ENCODE data around the gene OR13C4.

Gene OR13C4

DNA sequence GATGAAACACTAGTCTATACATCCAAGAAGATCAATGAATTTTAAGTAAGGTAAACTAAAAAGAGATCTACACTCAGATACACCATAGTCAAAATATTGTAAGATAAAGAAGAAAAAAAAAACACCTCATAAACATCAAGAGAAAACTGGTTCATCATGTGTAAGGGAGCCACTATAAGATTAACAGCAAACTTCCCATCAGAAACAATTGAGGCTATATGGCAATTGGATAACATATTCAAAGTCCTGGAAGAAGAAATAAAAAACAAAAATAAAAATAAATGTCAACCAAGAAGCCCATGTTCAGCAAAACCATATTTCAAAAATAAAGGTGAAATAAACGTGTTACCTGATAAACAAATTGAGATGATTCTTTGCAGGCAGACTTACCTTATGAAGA lies 45.6 kb upstream of the OR13C4 start:
- TF ChIP-seq, protein P1, sequence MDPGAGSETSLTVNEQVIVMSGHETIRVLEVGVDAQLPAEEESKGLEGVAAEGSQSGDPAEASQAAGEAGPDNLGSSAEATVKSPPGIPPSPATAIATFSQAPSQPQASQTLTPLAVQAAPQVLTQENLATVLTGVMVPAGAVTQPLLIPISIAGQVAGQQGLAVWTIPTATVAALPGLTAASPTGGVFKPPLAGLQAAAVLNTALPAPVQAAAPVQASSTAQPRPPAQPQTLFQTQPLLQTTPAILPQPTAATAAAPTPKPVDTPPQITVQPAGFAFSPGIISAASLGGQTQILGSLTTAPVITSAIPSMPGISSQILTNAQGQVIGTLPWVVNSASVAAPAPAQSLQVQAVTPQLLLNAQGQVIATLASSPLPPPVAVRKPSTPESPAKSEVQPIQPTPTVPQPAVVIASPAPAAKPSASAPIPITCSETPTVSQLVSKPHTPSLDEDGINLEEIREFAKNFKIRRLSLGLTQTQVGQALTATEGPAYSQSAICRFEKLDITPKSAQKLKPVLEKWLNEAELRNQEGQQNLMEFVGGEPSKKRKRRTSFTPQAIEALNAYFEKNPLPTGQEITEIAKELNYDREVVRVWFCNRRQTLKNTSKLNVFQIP (CRISPR knock-in tag; IDR thresholded peaks at IDR 0.05; ENCODE audit: borderline replicate concordance, low read depth): no peak
- TF ChIP-seq CSDC2 (CRISPR knock-in tag; IDR thresholded peaks at IDR 0.05) (no peak), ZNF8 (CRISPR knock-in tag; IDR thresholded peaks at IDR 0.05) (no peak)
- TF ChIP-seq, protein P2, sequence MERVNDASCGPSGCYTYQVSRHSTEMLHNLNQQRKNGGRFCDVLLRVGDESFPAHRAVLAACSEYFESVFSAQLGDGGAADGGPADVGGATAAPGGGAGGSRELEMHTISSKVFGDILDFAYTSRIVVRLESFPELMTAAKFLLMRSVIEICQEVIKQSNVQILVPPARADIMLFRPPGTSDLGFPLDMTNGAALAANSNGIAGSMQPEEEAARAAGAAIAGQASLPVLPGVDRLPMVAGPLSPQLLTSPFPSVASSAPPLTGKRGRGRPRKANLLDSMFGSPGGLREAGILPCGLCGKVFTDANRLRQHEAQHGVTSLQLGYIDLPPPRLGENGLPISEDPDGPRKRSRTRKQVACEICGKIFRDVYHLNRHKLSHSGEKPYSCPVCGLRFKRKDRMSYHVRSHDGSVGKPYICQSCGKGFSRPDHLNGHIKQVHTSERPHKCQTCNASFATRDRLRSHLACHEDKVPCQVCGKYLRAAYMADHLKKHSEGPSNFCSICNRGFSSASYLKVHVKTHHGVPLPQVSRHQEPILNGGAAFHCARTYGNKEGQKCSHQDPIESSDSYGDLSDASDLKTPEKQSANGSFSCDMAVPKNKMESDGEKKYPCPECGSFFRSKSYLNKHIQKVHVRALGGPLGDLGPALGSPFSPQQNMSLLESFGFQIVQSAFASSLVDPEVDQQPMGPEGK (CRISPR knock-in tag; IDR thresholded peaks at IDR 0.05; ENCODE audit: borderline replicate concordance): no peak

DNA sequence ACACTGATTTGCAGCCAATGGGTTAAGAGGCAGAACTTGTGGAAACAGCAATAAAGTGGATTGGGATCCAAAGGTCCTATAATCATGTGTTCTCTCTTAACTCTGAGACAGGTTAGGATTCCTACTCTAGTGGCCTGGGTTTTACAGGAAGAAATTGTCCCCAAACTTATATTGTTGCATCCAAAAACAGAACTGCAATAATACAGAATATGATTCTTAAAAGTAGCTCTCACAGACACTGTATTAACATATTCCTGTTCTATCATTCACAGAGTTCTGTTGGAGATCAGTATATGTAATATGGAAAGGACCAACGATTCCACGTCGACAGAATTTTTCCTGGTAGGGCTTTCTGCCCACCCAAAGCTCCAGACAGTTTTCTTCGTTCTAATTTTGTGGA lies 41.9 kb upstream of the OR13C4 start, which contains the start of gene OR13C8:
Gene OR13C8, plus strand, starts transcription at position 301 of the 400 bp plus-strand sequence. Its CDS starts 0 bp downstream, at position 301.
- TF ChIP-seq ZNF565 (CRISPR knock-in tag; conservative IDR thresholded peaks at IDR 0.05; ENCODE audit: low read depth) (no peak), BACH2 (CRISPR knock-in tag; IDR thresholded peaks at IDR 0.05; ENCODE audit: borderline replicate concordance) (no peak), ZFP3 (CRISPR knock-in tag; IDR thresholded peaks at IDR 0.05) (no peak), SNAI2 (CRISPR knock-in tag; IDR thresholded peaks at IDR 0.05) (no peak), ZFP30 (CRISPR knock-in tag; IDR thresholded peaks at IDR 0.05) (no peak), RARB (CRISPR knock-in tag; IDR thresholded peaks at IDR 0.05) (no peak), ISL1 (CRISPR knock-in tag; IDR thresholded peaks at IDR 0.05) (no peak), TOX (CRISPR knock-in tag; IDR thresholded peaks at IDR 0.05; ENCODE audit: borderline replicate concordance) (no peak), ZNF8 (CRISPR knock-in tag; IDR thresholded peaks at IDR 0.05) (no peak), GLIS3 (CRISPR knock-in tag; IDR thresholded peaks at IDR 0.05) (no peak), ZNF70 (CRISPR knock-in tag; IDR thresholded peaks at IDR 0.05) (no peak)
- TF ChIP-seq, protein P3, sequence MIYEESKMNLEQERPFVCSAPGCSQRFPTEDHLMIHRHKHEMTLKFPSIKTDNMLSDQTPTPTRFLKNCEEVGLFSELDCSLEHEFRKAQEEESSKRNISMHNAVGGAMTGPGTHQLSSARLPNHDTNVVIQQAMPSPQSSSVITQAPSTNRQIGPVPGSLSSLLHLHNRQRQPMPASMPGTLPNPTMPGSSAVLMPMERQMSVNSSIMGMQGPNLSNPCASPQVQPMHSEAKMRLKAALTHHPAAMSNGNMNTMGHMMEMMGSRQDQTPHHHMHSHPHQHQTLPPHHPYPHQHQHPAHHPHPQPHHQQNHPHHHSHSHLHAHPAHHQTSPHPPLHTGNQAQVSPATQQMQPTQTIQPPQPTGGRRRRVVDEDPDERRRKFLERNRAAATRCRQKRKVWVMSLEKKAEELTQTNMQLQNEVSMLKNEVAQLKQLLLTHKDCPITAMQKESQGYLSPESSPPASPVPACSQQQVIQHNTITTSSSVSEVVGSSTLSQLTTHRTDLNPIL (CRISPR knock-in tag; IDR thresholded peaks at IDR 0.05; ENCODE audit: low read depth): no peak
- TF ChIP-seq, protein P1 (CRISPR knock-in tag; IDR thresholded peaks at IDR 0.05; ENCODE audit: borderline replicate concordance, low read depth): no peak
- TF ChIP-seq, protein P4, sequence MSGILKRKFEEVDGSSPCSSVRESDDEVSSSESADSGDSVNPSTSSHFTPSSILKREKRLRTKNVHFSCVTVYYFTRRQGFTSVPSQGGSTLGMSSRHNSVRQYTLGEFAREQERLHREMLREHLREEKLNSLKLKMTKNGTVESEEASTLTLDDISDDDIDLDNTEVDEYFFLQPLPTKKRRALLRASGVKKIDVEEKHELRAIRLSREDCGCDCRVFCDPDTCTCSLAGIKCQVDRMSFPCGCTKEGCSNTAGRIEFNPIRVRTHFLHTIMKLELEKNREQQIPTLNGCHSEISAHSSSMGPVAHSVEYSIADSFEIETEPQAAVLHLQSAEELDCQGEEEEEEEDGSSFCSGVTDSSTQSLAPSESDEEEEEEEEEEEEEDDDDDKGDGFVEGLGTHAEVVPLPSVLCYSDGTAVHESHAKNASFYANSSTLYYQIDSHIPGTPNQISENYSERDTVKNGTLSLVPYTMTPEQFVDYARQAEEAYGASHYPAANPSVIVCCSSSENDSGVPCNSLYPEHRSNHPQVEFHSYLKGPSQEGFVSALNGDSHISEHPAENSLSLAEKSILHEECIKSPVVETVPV (CRISPR knock-in tag; IDR thresholded peaks at IDR 0.05): no peak
- no peak for ATAC-seq

More for the DNA sequence above, 45.6 kb upstream of the OR13C4 start:
- no peak for ATAC-seq

DNA sequence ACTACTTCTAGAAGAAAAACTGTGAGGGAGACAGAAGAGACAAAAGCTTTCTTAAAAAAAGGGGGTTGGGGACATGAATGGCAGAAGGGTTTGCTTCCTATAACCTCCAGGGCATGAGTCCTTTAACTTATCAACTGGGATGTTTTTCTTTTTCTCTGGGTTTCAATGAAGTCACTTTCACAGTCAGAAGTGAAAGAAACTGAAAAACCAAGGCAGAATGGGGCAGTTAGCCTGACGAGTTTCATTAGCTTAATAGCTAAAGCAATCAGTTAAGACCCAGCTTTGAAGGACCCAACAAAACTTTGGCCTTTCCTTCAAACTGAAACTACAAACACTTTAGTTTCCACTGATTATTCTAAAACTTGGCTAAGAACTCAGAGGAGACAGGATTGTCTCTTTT lies 37.3 kb upstream of the OR13C4 start:
- ATAC-seq: no peak
- TF ChIP-seq RARB (CRISPR knock-in tag; IDR thresholded peaks at IDR 0.05): no peak
- TF ChIP-seq, protein P1 (CRISPR knock-in tag; IDR thresholded peaks at IDR 0.05; ENCODE audit: borderline replicate concordance, low read depth): no peak
- no peak for TF ChIP-seq ISL1 (CRISPR knock-in tag; IDR thresholded peaks at IDR 0.05)
- no peak for TF ChIP-seq ZFP30 (CRISPR knock-in tag; IDR thresholded peaks at IDR 0.05)
- TF ChIP-seq OSR1 (CRISPR knock-in tag; IDR thresholded peaks at IDR 0.05): no peak
- TF ChIP-seq, protein P2 (CRISPR knock-in tag; IDR thresholded peaks at IDR 0.05; ENCODE audit: borderline replicate concordance): no peak
- no peak for TF ChIP-seq ZNF8 (CRISPR knock-in tag; IDR thresholded peaks at IDR 0.05)
- no peak for TF ChIP-seq ZNF565 (CRISPR knock-in tag; conservative IDR thresholded peaks at IDR 0.05; ENCODE audit: low read depth)
- no peak for TF ChIP-seq ZNF70 (CRISPR knock-in tag; IDR thresholded peaks at IDR 0.05)
- no peak for TF ChIP-seq ZFP3 (CRISPR knock-in tag; IDR thresholded peaks at IDR 0.05)
- TF ChIP-seq TCF4 (CRISPR knock-in tag; IDR thresholded peaks at IDR 0.05; ENCODE audit: borderline replicate concordance): no peak
- TF ChIP-seq, protein P5, sequence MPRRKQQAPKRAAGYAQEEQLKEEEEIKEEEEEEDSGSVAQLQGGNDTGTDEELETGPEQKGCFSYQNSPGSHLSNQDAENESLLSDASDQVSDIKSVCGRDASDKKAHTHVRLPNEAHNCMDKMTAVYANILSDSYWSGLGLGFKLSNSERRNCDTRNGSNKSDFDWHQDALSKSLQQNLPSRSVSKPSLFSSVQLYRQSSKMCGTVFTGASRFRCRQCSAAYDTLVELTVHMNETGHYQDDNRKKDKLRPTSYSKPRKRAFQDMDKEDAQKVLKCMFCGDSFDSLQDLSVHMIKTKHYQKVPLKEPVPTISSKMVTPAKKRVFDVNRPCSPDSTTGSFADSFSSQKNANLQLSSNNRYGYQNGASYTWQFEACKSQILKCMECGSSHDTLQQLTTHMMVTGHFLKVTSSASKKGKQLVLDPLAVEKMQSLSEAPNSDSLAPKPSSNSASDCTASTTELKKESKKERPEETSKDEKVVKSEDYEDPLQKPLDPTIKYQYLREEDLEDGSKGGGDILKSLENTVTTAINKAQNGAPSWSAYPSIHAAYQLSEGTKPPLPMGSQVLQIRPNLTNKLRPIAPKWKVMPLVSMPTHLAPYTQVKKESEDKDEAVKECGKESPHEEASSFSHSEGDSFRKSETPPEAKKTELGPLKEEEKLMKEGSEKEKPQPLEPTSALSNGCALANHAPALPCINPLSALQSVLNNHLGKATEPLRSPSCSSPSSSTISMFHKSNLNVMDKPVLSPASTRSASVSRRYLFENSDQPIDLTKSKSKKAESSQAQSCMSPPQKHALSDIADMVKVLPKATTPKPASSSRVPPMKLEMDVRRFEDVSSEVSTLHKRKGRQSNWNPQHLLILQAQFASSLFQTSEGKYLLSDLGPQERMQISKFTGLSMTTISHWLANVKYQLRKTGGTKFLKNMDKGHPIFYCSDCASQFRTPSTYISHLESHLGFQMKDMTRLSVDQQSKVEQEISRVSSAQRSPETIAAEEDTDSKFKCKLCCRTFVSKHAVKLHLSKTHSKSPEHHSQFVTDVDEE (CRISPR knock-in tag; IDR thresholded peaks at IDR 0.05): no peak
- no peak for TF ChIP-seq ARNTL (CRISPR knock-in tag; IDR thresholded peaks at IDR 0.05; ENCODE audit: borderline replicate concordance, low read depth)
- TF ChIP-seq, protein P3 (CRISPR knock-in tag; IDR thresholded peaks at IDR 0.05; ENCODE audit: low read depth): no peak

Measured in SK-N-SH treated with all-trans-retinoic acid at 6 μM for 48 hours (cell line).